Activated CD8-positive, alpha-beta memory T cell treated with anti-CD3 and anti-CD28 coated beads, Interleukin-2, amount 10 ng/mL, durations not matched to agents 7 days and 5 days (primary cell): ENCODE measurements around the gene PLBD2. TPM values are rescaled to one million over a fixed set of nuclear protein-coding genes. Genes with fewer than 3 reads are reported as not detected.

Experiments used
- ATAC-seq: fragments of 150-1000 bp; cut with Tn5 transposase; one replicate; pipeline ENCODE4 v1.10.0; 2021; ENCODE audit warnings: moderate library complexity
- CTCF ChIA-PET: fragments of 350-600 bp; sonication (Branson Sonifier 250); formaldehyde crosslinking; loops from one replicate; lab custom pipeline; 2021; ENCODE audit warnings: antibody characterized with exemption; lab: Charles Lee
- DNase-seq: peaks from one replicate; pipeline ENCODE4 v3.0.0-alpha.2; 2020
- H3K27ac Mint-ChIP-seq: one replicate; pipeline ENCODE4 v1.8.0; 2021; ENCODE audit warnings: mild to moderate bottlenecking, mixed read lengths
- H3K27me3 Mint-ChIP-seq: one replicate; pipeline ENCODE4 v1.8.0; 2021; ENCODE audit warnings: mixed read lengths
- H3K36me3 Mint-ChIP-seq: one replicate; pipeline ENCODE4 v1.8.0; 2021; ENCODE audit warnings: mild to moderate bottlenecking, mixed read lengths
- H3K4me1 Mint-ChIP-seq: one replicate; pipeline ENCODE4 v1.8.0; 2021; ENCODE audit warnings: mixed read lengths
- H3K4me3 Mint-ChIP-seq: one replicate; pipeline ENCODE4 v1.8.0; 2021; ENCODE audit warnings: mild to moderate bottlenecking, moderate library complexity, mixed read lengths
- H3K9me3 Mint-ChIP-seq: one replicate; pipeline ENCODE4 v1.8.0; 2022; ENCODE audit warnings: low read depth, mixed read lengths
- total RNA-seq, 2 experiments: library from RNA; stranded (reverse); gene quantifications; one replicate each; pipeline ENCODE4 v1.2.3, GENCODE V29; 2021

Gene PLBD2
- total RNA-seq, 2 experiments from 2014 or later, result 11.2 to 12.5 TPM

GRCh38 chr12:113385282-113385882 lies 27.0 kb downstream of the PLBD2 start:
- DNase-seq (no peak), ATAC-seq (no peak)
- H3K27me3 Mint-ChIP-seq, result no peaks in the 10 kb centered on the region
- no peaks in the 10 kb centered on the region for H3K4me1 Mint-ChIP-seq
- H3K9me3 Mint-ChIP-seq, result no peaks in the 10 kb centered on the region
- no peaks in the 10 kb centered on the region for H3K36me3 Mint-ChIP-seq
- no peak overlapping the region for H3K4me3 Mint-ChIP-seq
- CTCF ChIA-PET, result interaction anchor here (0.6 to 1.2 kb wide), 2 partner anchors 40 to 233 kb away, joined by 3 read pairs; no protein-coding TSS in a partner anchor
- H3K27ac Mint-ChIP-seq, result no peak overlapping the region

- no peaks in the 10 kb centered on the region for H3K9me3 Mint-ChIP-seq
- H3K4me1 Mint-ChIP-seq, result no peaks in the 10 kb centered on the region
- DNase-seq (no peak), ATAC-seq (no peak)
- H3K4me3 Mint-ChIP-seq, result no peak overlapping the region
- H3K27me3 Mint-ChIP-seq, result no peaks in the 10 kb centered on the region
- CTCF ChIA-PET, result no interaction called here
- H3K36me3 Mint-ChIP-seq, result no peaks in the 10 kb centered on the region
- H3K27ac Mint-ChIP-seq, result no peak overlapping the region
These were observed 28.6 kb downstream of the PLBD2 start for GRCh38 chr12:113386866-113387566.

GRCh38 chr12:113387631-113388030 lies 29.2 kb downstream of the PLBD2 start:
- no peak for ATAC-seq
- CTCF ChIA-PET, result no interaction called here
- no peak overlapping the region for H3K4me3 Mint-ChIP-seq

GRCh38 chr12:113388351-113388750 lies 30.0 kb downstream of the PLBD2 start:
- no peak overlapping the region for H3K4me3 Mint-ChIP-seq
- ATAC-seq (no peak), DNase-seq (no peak)
- no peaks in the 10 kb centered on the region for H3K27me3 Mint-ChIP-seq
- H3K9me3 Mint-ChIP-seq, result no peaks in the 10 kb centered on the region
- CTCF ChIA-PET, result interaction anchor here (0.7 kb wide), 1 partner anchor 19 kb away, joined by 4 read pairs; no protein-coding TSS in a partner anchor
- no peaks in the 10 kb centered on the region for H3K4me1 Mint-ChIP-seq
- H3K27ac Mint-ChIP-seq, result no peak overlapping the region
- H3K36me3 Mint-ChIP-seq, result no peaks in the 10 kb centered on the region

More at GRCh38 chr12:113387631-113388030, 29.2 kb downstream of the PLBD2 start:
- H3K27ac Mint-ChIP-seq, result no peak overlapping the region
- no peak for DNase-seq
- no peaks in the 10 kb centered on the region for H3K4me1 Mint-ChIP-seq
- no peaks in the 10 kb centered on the region for H3K36me3 Mint-ChIP-seq
- H3K9me3 Mint-ChIP-seq, result no peaks in the 10 kb centered on the region
- H3K27me3 Mint-ChIP-seq, result no peaks in the 10 kb centered on the region

- Mint-ChIP-seq H3K27ac (no peak overlapping the region), H3K36me3 (no peaks in the 10 kb centered on the region), H3K4me1 (no peaks in the 10 kb centered on the region), H3K27me3 (no peaks in the 10 kb centered on the region), H3K4me3 (no peak overlapping the region), H3K9me3 (no peaks in the 10 kb centered on the region)
- DNase-seq, result no peak
- no peak for ATAC-seq
- CTCF ChIA-PET, result no interaction called here
These were observed 32.0 kb downstream of the PLBD2 start for GRCh38 chr12:113390064-113391043.

- H3K4me1 Mint-ChIP-seq, result no peaks in the 10 kb centered on the region
These were observed 32.8 kb downstream of the PLBD2 start for GRCh38 chr12:113391145-113391544.

GRCh38 chr12:113391650-113392337 lies 33.4 kb downstream of the PLBD2 start:
- no peaks in the 10 kb centered on the region for H3K4me1 Mint-ChIP-seq
- no peak overlapping the region for H3K4me3 Mint-ChIP-seq
- no peak for ATAC-seq
- CTCF ChIA-PET, result no interaction called here
- no peaks in the 10 kb centered on the region for H3K27me3 Mint-ChIP-seq
- H3K27ac Mint-ChIP-seq, result no peak overlapping the region
- H3K9me3 Mint-ChIP-seq, result no peaks in the 10 kb centered on the region
- no peak for DNase-seq
- H3K36me3 Mint-ChIP-seq, result no peaks in the 10 kb centered on the region

More at GRCh38 chr12:113391145-113391544, 32.8 kb downstream of the PLBD2 start:
- H3K4me3 Mint-ChIP-seq, result no peak overlapping the region
- H3K9me3 Mint-ChIP-seq, result no peaks in the 10 kb centered on the region
- DNase-seq, result no peak
- H3K27ac Mint-ChIP-seq, result no peak overlapping the region
- CTCF ChIA-PET, result no interaction called here
- no peaks in the 10 kb centered on the region for H3K36me3 Mint-ChIP-seq
- H3K27me3 Mint-ChIP-seq, result no peaks in the 10 kb centered on the region
- no peak for ATAC-seq

- H3K9me3 Mint-ChIP-seq, result no peaks in the 10 kb centered on the region
- no peaks in the 10 kb centered on the region for H3K4me1 Mint-ChIP-seq
- CTCF ChIA-PET, result no interaction called here
- H3K27ac Mint-ChIP-seq, result no peak overlapping the region
- no peaks in the 10 kb centered on the region for H3K27me3 Mint-ChIP-seq
- ATAC-seq (no peak), DNase-seq (no peak)
- H3K36me3 Mint-ChIP-seq, result no peaks in the 10 kb centered on the region
- H3K4me3 Mint-ChIP-seq, result no peak overlapping the region
These were observed 34.1 kb downstream of the PLBD2 start for GRCh38 chr12:113392520-113392919.

GRCh38 chr12:113392988-113393579 lies 34.7 kb downstream of the PLBD2 start:
- H3K4me3 Mint-ChIP-seq, result no peak overlapping the region
- CTCF ChIA-PET, result no interaction called here
- H3K9me3 Mint-ChIP-seq, result no peaks in the 10 kb centered on the region
- ATAC-seq, result no peak
- H3K4me1 Mint-ChIP-seq, result no peaks in the 10 kb centered on the region
- DNase-seq, result no peak
- H3K27ac Mint-ChIP-seq, result no peak overlapping the region
- H3K36me3 Mint-ChIP-seq, result no peaks in the 10 kb centered on the region
- no peaks in the 10 kb centered on the region for H3K27me3 Mint-ChIP-seq

- ATAC-seq (no peak), DNase-seq (no peak)
- Mint-ChIP-seq H3K4me1 (no peaks in the 10 kb centered on the region), H3K4me3 (no peak overlapping the region), H3K36me3 (no peaks in the 10 kb centered on the region), H3K27ac (no peak overlapping the region), H3K9me3 (no peaks in the 10 kb centered on the region), H3K27me3 (no peaks in the 10 kb centered on the region)
- CTCF ChIA-PET, result no interaction called here
These were observed 35.4 kb downstream of the PLBD2 start for GRCh38 chr12:113393749-113394148.

GRCh38 chr12:113395119-113395518 lies 36.7 kb downstream of the PLBD2 start:
- Mint-ChIP-seq H3K27me3 (no peaks in the 10 kb centered on the region), H3K27ac (no peak overlapping the region), H3K36me3 (no peaks in the 10 kb centered on the region), H3K4me1 (no peaks in the 10 kb centered on the region), H3K9me3 (no peaks in the 10 kb centered on the region), H3K4me3 (no peak overlapping the region)
- DNase-seq, result no peak
- ATAC-seq, result no peak
- CTCF ChIA-PET, result no interaction called here

GRCh38 chr12:113396200-113396599 lies 37.8 kb downstream of the PLBD2 start:
- no peak overlapping the region for H3K27ac Mint-ChIP-seq
- H3K27me3 Mint-ChIP-seq, result no peaks in the 10 kb centered on the region
- DNase-seq, result no peak
- ATAC-seq, result no peak
- no peaks in the 10 kb centered on the region for H3K4me1 Mint-ChIP-seq
- no peaks in the 10 kb centered on the region for H3K36me3 Mint-ChIP-seq
- CTCF ChIA-PET, result no interaction called here
- H3K9me3 Mint-ChIP-seq, result no peaks in the 10 kb centered on the region
- H3K4me3 Mint-ChIP-seq, result no peak overlapping the region
